HG03571 (cell line): ENCODE data around the gene EDEM2.
"Not testable (repeated sequence)": the region's sequence is repeated elsewhere in the genome, so short reads cannot be mapped to it uniquely, and the experiment has no call there.

Experiments used
- ATAC-seq: cut with Tn5 transposase; IDR thresholded peaks from one replicate; pipeline ENCODE4 v1.9.1; 2021; ENCODE audit not compliant: unreplicated experiment

Gene EDEM2

DNA sequence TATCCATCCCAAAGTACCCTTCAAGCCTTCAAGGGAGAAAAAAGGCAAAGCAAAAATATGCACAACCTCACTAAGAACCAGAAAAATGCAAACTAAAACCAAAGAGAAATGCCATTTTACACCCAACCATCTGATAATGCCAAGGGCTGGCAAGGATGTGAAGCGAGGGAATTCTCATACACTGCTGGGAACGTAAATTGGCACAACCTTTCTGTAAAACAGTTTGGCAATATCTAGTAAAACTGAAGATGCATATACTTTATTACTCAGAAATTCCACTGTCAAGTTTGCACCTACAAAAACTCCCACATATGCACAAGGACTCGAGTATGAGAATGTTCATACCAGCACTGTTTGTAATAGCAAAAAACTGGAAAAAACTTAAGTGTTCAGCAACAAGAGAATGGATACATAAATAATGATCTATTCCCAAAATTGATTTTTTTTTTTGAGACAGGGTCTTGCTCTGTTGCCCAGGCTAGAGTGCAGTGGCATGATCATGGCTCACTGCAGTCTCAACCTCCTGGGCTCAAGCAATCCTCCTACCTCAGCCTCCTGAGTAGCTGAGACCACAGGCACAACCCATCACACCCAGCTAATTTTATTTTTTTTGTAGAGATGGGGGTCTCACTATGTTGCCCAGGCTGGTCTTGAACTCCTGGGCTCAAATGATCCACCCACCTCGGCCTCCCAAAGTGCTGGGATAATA is 21.7 kb upstream of the EDEM2 start:
- not testable (repeated sequence) for ATAC-seq

DNA sequence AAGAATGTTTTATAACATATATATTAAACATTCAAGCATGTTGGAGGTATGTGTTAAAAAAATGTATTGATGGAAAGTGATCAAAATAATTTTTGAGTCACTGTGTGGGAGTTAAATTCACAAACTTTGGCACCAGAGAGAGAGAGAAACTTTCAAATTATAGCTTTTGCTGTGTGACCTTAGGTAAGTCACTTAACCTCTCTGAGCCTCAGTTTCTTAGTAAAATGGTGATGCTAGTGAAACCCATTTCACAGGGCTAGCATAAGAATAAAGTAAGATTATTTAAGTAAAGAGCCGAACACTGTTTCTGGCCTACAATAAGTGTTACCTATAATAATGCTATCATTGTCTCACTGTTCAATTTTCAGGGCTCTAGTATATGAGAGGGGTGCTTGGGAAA is 20.7 kb upstream of the EDEM2 start:
- ATAC-seq: no peak

- ATAC-seq: no peak
Observed at GRCh38 chr20:35166242-35166830, 19.2 kb upstream of the EDEM2 start.

GRCh38 chr20:35165221-35166185 is 18.4 kb upstream of the EDEM2 start:
- ATAC-seq: no peak

- ATAC-seq: not testable (repeated sequence)
Observed at GRCh38 chr20:35164531-35164930, 17.4 kb upstream of the EDEM2 start.

- ATAC-seq: not testable (repeated sequence)
Observed at GRCh38 chr20:35160341-35160740, 13.2 kb upstream of the EDEM2 start.

- no peak for ATAC-seq
Observed at GRCh38 chr20:35156978-35157377, 9.8 kb upstream of the EDEM2 start.

DNA sequence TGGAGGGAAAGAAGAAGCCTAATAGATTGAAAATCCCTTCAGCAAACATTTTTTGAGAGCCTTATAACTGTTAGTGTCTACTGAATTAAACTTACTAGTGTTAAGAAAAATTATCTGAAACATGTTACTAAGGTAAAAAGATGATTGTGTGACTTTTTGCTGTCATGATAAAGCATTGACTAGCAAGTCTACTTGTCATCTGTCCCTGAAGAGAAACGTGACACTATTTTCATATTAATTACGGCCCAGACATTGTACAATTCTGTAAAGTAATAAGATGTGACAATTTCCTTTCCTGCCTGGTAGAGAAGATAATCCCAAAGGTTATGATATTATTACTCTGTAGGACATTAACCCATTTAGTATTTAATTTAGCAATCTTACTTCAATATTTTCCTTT is 8.8 kb upstream of the EDEM2 start:
- no peak for ATAC-seq

GRCh38 chr20:35151736-35152135 is 4.6 kb upstream of the EDEM2 start:
- ATAC-seq: no peak

DNA sequence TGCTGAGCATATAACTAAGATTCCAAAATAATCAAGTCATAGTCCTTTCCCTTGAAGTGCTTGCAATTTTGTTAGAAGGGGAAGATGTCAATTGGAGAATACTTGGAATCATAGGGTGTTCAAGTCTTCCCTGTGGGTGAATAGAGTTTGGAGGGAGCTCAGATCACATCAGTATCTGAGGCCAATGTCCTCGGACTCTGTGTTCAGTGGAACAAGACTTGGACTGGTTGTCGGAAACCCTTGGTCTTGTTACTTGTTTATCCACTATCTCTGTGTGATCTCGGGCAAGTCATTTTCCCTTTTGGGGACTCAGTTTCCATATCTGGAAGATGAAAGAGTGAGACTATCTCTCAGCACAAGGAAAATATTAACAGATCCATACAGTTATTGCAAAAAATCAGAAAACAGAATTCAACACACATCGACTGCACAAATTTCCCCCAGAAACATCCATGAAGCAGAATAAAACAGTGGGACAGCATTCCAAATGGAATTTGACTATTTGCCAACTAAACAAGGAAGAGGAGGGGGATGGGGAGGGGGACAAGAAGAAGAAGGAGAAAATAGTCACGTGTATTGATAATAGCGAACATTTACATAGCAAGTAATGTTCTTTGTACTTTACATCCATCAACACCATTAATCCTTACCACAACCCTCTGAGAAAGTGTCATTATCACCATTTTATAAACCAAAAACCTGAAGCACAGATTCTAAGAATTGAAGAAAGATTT is 3.9 kb upstream of the EDEM2 start:
- ATAC-seq: no peak

- ATAC-seq: peak; percentile 13
Observed at GRCh38 chr20:35147575-35148071, 487 bp upstream of the EDEM2 start.

DNA sequence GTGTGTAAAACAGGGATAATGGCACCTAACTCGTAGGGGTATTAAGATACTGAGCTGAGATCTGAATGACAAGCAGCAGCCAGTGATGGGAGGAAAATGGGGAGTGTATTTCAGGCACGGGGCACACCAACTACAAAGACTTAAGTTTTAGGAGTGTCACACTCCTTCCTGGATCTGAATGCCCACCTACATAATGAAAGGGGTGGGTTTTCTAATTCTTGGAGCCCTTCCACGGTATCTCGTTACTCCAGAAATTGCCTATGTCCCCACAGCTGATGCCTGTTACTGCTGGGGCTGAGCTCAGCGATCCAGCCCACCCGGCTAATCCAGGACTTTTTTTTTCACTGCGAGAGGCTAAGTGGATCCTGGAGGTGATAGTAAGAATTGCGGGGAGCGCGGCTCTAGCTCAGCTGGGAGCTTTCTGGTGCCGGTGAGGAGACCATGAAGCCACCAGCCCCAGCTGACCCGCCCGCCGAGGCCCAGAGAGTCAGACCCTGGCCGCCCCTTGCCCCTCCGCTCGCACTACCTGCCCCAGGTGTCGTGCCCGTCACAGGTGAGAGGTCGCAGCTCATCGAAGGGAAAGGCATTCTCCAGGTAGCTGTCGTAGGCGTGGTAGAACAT is 727 bp downstream of the EDEM2 start:
- ATAC-seq: no peak

DNA sequence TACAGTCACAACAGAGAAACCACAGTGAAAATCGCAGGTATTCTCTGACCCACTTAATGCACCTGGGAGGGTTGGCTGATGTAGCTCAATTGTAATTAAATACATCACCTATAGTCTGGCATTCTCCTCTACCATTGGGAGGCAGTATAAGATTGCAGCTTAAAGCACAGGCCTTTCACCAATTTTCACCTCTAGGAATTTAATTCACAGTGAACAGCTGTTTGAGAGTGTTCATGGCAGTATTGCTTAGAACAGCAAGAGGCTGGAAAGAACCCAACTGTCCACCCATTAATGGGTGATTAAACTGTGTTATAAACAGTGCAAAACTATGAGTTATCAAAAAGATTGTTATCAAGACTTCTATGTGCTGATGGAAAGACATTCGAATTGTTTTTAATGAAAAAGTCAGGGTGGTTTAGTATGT is 2.0 kb downstream of the EDEM2 start:
- no peak for ATAC-seq

DNA sequence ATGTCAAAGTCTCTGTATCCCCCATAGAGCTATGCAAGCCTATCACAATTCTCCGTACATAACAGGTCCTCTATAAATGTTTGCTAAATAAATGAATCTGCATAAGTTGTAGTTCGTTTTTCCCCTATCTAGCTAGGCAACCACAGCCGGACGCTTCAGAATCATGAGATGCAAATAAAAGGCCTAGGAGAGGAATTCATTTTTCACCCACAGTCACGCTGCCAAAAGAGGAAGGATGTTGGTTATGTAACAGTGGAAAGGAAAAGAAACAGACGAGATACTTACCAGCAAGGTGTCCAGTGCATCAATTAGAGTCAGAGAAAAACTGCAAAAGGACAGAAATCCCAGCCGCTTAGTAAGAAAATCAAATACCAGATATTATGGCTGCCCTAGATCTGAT is 2.4 kb downstream of the EDEM2 start:
- no peak for ATAC-seq

DNA sequence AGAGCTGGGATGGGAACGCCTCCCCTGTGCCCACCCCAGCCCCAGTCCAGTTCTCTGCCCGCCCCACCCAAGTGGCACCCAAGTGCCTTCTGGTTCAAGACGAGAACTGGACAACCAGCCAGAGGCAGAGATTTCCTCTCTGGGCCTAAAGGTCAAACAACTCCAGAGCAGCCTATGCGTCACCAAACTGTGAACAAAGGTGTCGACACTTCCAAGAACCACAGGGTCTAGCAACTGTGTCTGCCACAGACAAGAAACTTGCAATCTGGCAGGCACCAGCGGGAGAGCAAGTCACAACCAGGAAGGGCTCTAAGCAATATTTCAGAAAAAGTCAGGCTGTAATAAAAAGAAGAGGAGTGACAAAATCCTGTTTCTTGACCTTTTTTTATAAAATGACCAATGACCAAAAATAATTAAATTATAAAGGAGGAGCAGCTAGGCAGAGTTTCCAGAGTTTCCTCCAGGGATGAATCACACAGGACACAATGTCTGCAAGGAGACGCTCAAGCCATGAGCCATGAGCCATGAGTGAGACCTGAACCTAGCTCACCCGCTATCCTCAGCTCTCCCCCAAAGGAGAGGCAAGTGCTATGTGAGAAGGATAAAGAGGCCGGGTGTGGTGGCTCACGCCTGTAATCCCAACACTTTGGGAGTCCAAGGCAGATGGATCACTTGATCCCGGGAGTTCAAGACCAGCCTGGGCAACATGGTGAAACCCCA is 11.1 kb downstream of the EDEM2 start:
- no peak for ATAC-seq

- ATAC-seq: no peak
Observed at GRCh38 chr20:35134880-35135279, 12.3 kb downstream of the EDEM2 start.

DNA sequence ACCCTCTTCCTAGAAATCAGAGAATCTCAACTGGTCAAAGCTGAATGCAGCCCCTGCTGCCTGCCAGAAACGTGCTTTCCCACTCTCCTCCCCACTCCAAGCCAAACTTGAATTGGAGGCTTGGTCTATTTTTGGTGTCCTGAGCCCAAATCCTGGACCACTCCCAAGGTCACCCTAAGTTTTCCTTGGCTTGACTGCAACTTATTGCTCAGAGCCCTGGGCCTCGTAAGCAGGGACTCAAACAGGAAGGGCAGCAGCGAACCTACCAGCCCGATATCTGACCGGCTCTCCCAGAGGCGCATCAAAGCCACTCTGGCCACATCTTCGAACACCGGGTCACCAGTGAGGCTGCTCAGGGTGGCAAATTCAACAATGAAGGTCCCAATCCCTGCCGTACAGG is 12.7 kb downstream of the EDEM2 start:
- ATAC-seq: no peak

- ATAC-seq: no peak
Observed at GRCh38 chr20:35133735-35134134, 13.4 kb downstream of the EDEM2 start.

DNA sequence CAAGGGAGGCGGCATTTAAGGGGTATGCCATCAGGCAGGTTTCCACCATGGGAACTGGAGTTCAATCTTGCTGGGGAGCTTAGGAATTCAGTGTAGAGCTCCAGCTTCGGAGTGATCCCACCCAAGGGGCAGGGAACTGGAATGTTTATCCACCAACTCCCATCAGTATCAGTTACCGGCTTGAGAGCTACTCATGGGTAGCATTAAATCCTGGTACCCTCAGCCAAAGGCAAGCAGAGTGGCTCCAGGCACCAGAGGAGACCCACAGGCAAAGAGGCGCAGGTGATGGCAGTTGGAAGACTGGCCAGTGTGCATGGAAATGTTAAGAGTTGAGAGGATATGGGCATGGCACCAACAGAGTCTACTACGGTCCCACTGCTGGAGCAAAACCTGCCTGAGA is 14.1 kb downstream of the EDEM2 start:
- no peak for ATAC-seq

GRCh38 chr20:35131934-35132333 is 15.2 kb downstream of the EDEM2 start:
- no peak for ATAC-seq
